Middle frontal gyrus (tissue), 1 donor: ENCODE results near the gene NCEH1.

Experiments used
- DNase-seq: peaks from one replicate; pipeline ENCODE4 v3.0.0-alpha.2; 2015; ENCODE audit warnings: low spot score; ENCODE audit errors: extremely low spot score

NCEH1 gene

GRCh38 chr3:172647823-172648222 lies 63.0 kb downstream of the NCEH1 start:
- DNase-seq: no peak

DNA sequence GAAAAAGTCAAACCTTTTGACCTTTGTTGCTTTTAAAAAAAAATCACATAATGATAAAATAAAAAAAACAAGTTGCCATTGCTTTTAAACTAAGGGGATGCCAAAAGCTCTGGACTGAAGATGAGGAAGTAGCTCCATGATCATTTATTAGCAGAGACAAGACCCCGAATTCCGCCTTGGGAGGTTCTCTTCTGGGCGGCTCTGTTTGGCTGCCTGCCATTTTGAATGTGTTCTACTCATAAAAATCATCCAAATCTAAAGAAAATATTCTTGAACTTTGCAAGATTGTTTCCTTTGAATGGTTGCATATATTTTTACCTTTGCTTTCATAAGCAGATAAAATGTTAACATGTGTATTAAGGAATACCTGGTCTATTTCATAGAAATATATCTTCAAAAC lies 63.8 kb downstream of the NCEH1 start:
- no peak for DNase-seq

DNA sequence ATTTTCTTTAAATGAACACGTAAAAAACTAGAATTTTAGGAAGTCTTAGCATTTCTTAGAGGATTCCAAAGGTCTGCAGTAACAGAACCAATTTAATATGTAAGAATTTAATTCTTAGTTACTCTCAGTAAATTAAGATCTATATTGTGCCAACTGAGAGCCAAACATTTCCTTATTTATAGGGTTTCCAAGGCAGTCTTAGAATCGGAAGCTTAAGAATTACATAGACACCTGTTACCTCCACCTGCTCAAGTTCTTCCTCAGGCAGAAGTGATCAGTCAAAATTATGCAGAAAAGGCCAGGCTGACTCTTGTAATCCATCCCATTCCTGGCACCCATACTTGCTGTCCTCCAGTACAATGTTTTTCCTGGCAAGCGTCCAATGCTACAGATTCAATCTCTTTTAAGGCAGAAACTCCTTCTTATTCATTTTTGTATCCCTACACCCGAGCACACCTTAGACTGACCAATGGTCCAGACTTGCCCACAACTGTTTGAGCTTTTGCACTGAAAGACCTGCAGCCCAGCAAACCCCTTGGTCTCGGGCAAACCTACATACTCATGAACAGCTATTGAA lies 64.3 kb downstream of the NCEH1 start:
- no peak for DNase-seq

- DNase-seq: no peak
Measured at GRCh38 chr3:172644258-172644657, 66.6 kb downstream of the NCEH1 start.

DNA sequence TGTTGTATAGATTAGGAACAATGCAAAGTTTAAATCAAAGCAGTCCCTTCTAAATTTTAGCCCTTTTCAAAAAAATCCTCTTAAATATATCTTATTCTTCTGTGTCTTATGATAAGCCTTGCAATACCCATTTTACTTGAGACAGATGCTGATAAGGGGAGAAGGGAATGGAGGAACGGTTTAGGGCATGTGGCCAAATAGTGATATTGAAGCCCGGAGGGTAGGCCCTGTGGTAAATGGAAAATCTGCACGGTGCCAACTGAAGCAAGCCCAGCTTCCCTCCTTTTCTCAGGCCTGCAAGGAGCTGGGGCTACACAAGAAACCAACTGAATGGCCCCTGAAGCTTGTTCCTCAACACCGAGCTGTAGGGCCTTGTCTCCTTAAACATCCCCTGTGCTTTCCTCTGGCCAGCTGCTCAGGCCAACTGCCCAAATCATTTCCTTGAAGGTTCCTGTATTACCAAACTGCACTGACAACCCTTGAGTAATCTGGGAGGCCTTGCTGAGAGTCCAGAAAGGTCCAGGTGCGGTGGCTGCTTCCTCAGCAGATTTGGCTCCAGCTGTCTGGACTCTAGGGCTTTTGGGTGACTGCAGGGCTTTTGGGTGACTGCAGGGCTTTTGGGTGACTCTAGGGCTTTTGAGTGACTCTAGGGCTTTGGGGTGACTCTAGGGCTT lies 67.2 kb downstream of the NCEH1 start:
- DNase-seq: no peak

- DNase-seq: no peak
Measured at GRCh38 chr3:172641291-172641690, 69.6 kb downstream of the NCEH1 start.

DNA sequence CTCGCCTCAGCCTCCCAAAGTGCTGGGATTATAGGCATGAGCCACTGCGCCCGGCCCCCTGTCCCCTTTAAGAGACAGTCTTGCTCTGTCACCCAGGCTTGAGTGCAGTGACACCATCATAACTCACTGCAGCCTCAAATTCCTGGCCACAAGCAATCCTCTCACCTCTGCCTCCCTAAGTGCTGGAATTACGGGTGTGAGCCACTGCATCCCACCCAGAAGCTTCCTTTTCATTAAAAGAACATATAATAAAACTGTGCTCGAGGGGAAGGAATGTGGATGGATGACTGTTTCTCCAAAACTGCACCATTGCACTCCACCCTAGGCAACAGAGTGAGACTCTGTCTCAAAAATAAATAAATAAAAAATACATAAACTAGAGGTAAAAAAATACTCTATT lies 70.1 kb downstream of the NCEH1 start:
- no peak for DNase-seq

DNA sequence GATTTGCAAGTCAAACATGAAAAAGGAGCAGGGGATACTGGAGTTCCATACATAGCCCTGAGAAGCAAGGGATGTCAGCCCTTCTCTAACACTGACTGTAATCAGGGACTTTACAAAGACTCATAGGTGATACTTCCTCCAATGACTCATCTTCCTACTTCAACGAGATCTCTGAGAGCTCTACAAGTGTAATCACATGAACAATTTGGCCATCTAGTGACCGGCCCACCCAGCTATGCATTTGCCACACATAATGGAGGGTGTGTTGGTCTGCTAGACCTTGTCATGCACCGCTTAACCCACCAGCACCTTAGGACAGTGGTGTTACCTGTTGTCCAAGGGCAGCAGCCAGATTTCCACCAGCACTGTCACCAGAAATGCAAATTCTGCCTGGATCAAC lies 75.3 kb downstream of the NCEH1 start:
- no peak for DNase-seq

- DNase-seq: no peak
Measured at GRCh38 chr3:172634948-172635347, 75.9 kb downstream of the NCEH1 start.

DNA sequence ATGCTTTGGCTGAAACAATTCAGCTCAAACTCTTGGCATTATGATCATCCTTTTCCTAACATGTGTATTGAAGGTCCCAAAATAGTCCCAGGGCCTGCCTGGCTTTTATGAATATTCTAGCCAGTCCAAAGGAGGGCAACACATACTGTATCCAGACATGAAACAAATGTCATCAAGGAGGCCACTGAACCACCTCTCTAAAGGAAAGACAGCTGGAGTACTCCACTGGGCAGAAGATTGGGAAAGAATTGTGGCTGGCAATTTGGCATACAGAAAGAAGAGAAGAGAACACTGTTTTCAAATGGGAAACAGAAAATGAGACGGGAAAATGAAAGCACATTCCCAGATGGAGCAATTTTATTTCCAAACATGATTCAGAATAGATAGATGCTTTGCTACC lies 80.6 kb downstream of the NCEH1 start:
- no peak for DNase-seq

DNA sequence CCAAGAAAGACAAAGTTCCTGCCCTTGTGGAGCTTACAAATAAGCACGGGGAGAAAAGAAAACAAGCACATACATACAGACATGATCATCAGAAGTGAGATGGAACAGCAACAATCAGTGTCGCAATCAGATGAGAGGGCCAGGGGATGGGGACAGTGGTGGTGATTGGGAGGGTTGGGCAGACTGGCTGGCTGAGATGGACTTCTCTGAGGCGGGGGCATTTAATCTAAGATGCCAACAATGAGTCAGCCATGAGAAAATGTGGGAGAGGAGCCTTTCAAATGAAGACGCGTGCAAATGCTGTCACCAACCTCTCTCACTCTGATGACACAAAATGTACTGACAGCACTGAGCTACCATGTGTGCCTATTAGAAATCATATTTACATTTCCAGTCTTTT lies 81.4 kb downstream of the NCEH1 start:
- no peak for DNase-seq

GRCh38 chr3:172627057-172627809 lies 83.6 kb downstream of the NCEH1 start:
- DNase-seq: no peak

- DNase-seq: no peak
Measured at GRCh38 chr3:172626021-172626640, 84.7 kb downstream of the NCEH1 start.

DNA sequence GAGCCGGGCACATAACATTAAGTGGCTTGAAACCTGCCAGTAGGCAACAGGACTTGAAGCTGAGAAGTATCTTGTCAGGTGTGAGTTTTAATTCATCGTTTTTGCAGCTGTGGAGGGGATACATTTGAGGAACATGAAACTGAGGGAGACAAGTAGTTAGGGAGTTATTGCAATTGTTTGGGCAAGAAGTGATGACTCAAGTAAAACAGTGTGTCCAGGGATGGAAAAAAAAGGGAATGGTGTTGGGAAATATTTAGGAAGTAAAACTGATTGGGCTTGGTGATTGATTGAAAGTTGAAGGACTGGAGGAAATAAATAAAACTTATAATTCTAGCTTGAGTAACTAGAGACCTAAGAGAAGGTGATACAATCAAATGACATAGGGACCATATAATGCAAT lies 85.5 kb downstream of the NCEH1 start:
- DNase-seq: no peak

DNA sequence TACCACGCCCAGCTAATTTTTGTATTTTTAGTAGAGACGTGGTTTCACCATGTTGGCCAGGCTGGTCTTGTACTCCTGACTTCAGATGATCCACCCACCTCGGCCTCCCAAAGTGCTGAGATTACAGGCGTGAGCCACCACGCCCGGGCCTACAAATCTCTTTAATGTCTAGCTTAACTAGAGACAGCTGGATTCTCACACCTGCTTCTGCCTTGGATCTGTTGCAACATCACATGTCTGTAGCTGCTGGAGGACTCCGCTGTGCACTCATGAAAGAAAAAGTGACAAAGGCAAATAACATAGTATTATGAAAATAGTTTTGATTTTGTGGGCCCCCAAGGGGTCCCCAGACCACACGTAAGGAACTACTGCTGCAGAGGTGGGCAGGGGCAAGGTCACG lies 85.9 kb downstream of the NCEH1 start:
- no peak for DNase-seq

- no peak for DNase-seq
Measured at GRCh38 chr3:172622916-172623700, 87.8 kb downstream of the NCEH1 start.

DNA sequence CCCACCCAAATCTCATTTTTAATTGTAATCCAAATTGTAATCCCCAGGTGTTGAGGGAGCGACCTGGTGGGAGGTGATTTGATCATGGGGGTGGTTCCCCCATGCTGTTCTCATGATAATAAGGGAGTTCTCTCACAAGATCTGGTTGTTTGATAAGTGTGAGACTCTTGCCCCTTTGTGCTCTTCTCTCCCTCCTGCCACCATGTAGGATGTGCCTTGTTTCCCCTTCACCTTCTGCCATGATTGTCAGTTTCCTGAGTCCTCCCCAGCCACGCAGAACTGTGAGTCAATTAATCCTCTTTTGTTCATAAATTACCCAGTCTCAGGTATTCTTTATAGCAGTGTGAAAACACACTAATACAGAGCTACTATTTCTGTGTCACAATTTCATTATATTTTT lies 88.7 kb downstream of the NCEH1 start:
- DNase-seq: no peak

DNA sequence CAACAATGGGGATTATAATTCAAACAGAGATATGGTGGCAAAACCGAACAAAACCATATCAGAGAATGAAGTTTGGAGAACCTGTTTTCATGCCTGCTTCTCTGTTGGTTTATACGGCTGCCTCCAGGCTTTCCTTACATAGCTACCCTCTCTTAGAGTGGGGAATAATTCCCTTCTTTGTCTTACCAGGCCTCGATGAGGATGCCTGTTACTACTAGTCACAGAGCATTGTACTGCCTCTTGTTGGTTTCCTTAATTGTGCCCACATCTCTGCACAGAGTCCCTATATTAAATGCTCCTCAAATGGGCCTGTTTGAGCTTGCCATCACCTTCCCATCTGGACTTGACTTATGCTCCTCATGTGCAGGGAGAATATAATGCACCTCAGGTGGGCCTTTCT lies 92.9 kb downstream of the NCEH1 start:
- DNase-seq: no peak

DNA sequence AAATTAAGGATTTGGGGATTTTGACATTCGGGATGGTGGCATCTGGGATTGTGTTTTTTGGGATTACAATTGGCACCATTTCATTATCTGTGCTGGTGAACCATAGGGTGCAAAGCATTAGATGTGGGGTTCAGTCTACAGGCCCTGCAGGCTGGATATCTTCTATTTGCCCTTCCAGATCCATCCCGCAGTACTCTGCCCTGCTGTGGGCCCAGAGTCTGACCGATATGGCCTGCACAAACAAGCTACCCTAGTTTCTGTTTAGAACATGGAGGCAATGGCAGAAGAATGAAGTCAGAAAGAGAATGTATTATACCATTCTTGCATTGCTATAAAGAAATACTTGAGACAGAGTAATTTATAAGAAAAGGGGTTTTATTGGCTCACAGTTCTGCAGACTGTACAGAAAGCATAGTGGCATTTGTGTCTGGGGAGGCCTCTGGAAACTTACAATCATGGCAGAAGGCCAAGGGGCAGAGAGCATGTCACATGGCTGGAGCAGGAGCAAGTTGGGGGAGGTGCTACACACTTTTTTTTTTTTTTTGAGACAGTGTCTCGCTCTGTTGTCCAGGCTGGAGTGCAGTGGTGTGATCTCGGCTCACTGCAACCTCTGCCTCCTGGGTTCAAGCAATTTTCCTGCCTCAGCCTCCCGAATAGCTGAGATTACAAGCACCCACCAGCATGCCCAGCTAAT lies 93.7 kb downstream of the NCEH1 start:
- no peak for DNase-seq

DNA sequence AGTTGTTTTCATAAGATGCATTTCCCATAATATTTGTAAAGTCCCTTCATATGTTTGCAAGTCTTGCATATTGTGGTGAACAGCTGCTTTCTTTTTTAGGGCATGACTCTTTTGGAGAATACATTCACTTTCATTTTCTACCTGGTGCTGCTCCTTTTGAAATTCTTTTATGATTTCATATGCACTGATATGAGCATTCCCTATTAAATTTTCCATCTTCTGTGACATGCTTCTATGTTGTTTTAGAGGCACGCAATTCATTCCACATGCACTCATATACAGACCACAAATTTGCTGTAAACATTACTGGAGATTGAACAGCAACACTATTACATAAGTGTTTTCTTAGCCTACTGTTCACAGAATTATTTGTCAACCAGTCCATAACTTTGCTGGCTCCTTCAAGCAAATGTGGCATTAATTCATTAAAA lies 94.8 kb downstream of the NCEH1 start:
- no peak for DNase-seq

- DNase-seq: no peak
Measured at GRCh38 chr3:172615296-172615695, 95.6 kb downstream of the NCEH1 start.
